Left lung (tissue), 10 donors: ENCODE data around the gene SYT14. TPM values are rescaled to one million over a fixed set of nuclear protein-coding genes. Genes with fewer than 3 reads are reported as not detected.
"Not testable (repeated sequence)": the region's sequence is repeated elsewhere in the genome, so short reads cannot be mapped to it uniquely, and the experiment has no call there.

Source experiments
- ATAC-seq: fragments of 200-7000 bp; cut with Tn5 transposase; one replicate; pipeline ENCODE4 v1.9.1; 2020; ENCODE audit warnings: moderate library complexity
- DNase-seq, 4 donors: peaks; one replicate each; pipeline ENCODE4 v3.0.0-alpha.2; 2013 to 2020
- H3K27ac ChIP-seq, 2 donors: fragments of 200-600 bp; sonication (generic) in 1 of 2; one replicate each; pipeline versions ENCODE4 v1.5.0 to v1.8.0; 2020 to 2021
- H3K27me3 ChIP-seq, 2 donors: fragments of 200-600 bp; sonication (generic) in 1 of 2; one replicate each; pipeline versions ENCODE4 v1.5.0 to v1.8.0; 2020 to 2021
- H3K36me3 ChIP-seq, 2 donors: fragments of 200-600 bp; sonication (generic) in 1 of 2; one replicate each; pipeline versions ENCODE4 v1.5.0 to v1.8.0; 2020 to 2021
- H3K4me1 ChIP-seq, 2 donors: fragments of 200-600 bp; one replicate each; pipeline ENCODE4 v1.8.0; 2021
- H3K4me3 ChIP-seq, 2 donors: fragments of 200-600 bp; sonication (generic) in 1 of 2; one replicate each; pipeline versions ENCODE4 v1.5.0 to v1.8.0; 2020 to 2021; ENCODE audit warnings: mild to moderate bottlenecking in 1 of 2
- H3K9me3 ChIP-seq, 2 donors: fragments of 200-600 bp; sonication (generic) in 1 of 2; one replicate each; pipeline versions ENCODE4 v1.5.0 to v1.8.0; 2020 to 2021
- CTCF ChIP-seq, 2 donors: fragments of 200-600 bp; sonication (generic) in 1 of 2; IDR thresholded peaks; one replicate each; pipeline versions ENCODE4 v1.5.0 to v1.8.0; 2021; ENCODE audit warnings: antibody characterized with exemption in 2 of 2
- intact Hi-C, 2 donors: fragments of 100-400 bp; cut with DNase I; formaldehyde crosslinking; loops; one replicate each; pipeline versions ENCODE4 v1.11.2 to v1.14.2; 2022
- polyA plus RNA-seq, 6 donors: library from polyadenylated mRNA; unstranded; fragments of 120-200 nt; gene quantifications; one replicate each; pipeline ENCODE4 v1.2.1, GENCODE V29; 2013; ENCODE audit not compliant: insufficient read length in 6 of 6
- total RNA-seq, 2 donors: library from RNA; stranded (reverse); fragmentation: NEBNext Ultra II Directional; extraction: Animal tissue kit (Norgen Biotek cat#: 25700); gene quantifications; one replicate each; pipeline ENCODE4 v1.2.1, GENCODE V29; 2021
- donor health status: DM: no; HTN: yes; CAD: no.
- donor health status: DM: no; HTN: no; CAD: no.

SYT14 gene
- total and polyA plus RNA-seq, 8 donors = 0.16 to 1.1 (median 0.34) TPM; not detected in 1

- DNase-seq (no peak), ATAC-seq (no peak)
- intact Hi-C loops = no loop called here
- H3K4me3 ChIP-seq = no peak overlapping the region
- no peaks in the 10 kb centered on the region for H3K36me3 ChIP-seq
- no peaks in the 10 kb centered on the region for H3K27me3 ChIP-seq
- TF ChIP-seq CTCF (IDR thresholded peaks at IDR 0.05) = no peak
- H3K27ac ChIP-seq = no peak overlapping the region
- H3K4me1 ChIP-seq = no peaks in the 10 kb centered on the region
- peaks cover 0 to 3% of the 10 kb centered on the region in 2 donors for H3K9me3 ChIP-seq
Observed at GRCh38 chr1:210031473-210031872, 93.5 kb downstream of the SYT14 start.

- H3K4me1 ChIP-seq = no peaks in the 10 kb centered on the region
- no peak for TF ChIP-seq CTCF (IDR thresholded peaks at IDR 0.05)
- no peaks in the 10 kb centered on the region for H3K27me3 ChIP-seq
- ATAC-seq (no peak), DNase-seq (no peak)
- no peak overlapping the region for H3K27ac ChIP-seq
- no peak overlapping the region for H3K4me3 ChIP-seq
- H3K9me3 ChIP-seq = peaks cover 0 to 10% of the 10 kb centered on the region in 2 donors
- intact Hi-C loops = no loop called here
- no peaks in the 10 kb centered on the region for H3K36me3 ChIP-seq
Observed at GRCh38 chr1:210043058-210043457, 105.0 kb downstream of the SYT14 start.

GRCh38 chr1:210049616-210050015, 111.6 kb downstream of the SYT14 start:
- Histone ChIP-seq H3K27ac (no peak overlapping the region), H3K27me3 (no peaks in the 10 kb centered on the region), H3K4me1 (no peaks in the 10 kb centered on the region), H3K9me3 (no peaks in the 10 kb centered on the region), H3K4me3 (no peak overlapping the region), H3K36me3 (no peaks in the 10 kb centered on the region)
- intact Hi-C loops = no loop called here
- no peak for DNase-seq
- no peak for ATAC-seq
- TF ChIP-seq CTCF (IDR thresholded peaks at IDR 0.05) = no peak

DNA sequence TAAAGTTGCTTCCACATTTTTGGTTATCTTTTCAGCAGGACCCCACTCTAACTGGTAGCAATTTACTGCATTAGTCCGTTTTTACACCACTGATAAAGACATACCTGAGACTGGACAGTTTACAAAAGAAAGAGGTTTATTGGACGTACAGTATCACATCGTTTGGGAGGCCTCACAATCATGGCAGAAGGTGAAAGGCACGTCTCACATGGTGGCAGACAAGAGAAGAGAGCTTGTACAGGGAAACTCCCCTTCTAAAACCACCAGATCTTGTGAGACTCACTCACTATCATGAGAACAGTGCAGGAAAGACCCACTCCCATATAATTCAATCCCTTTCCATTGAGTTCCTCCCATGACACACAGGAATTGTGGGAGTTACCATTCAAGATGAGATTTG, 112.5 kb downstream of the SYT14 start:
- H3K4me3 ChIP-seq, H3K27ac ChIP-seq, H3K27me3 ChIP-seq, ATAC-seq, DNase-seq, H3K4me1 ChIP-seq, H3K9me3 ChIP-seq, H3K36me3 ChIP-seq, intact Hi-C loops: not testable (repeated sequence)

DNA sequence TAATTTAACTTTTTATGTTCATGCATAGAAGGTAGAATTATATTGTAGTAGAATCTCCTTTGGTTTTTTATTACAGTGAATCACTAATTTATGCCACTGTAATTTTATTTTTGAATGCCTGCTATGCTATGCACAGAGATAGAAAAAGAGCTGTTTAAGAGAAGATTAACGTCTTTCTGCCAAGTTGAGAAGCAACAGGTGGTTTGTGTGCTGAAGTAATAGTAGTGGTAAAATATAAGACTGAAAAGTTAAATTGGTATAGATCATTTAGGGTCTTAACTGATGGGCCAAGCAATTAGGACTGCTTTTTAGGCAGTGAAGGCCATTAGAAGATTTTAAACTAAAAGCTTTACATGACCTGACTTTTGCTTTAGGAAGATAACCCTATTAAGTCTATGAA, 115.1 kb downstream of the SYT14 start:
- intact Hi-C loops = no loop called here
- no peak overlapping the region for H3K4me3 ChIP-seq
- TF ChIP-seq CTCF (IDR thresholded peaks at IDR 0.05) = no peak
- no peaks in the 10 kb centered on the region for H3K36me3 ChIP-seq
- no peak for DNase-seq
- no peak overlapping the region for H3K27ac ChIP-seq
- H3K4me1 ChIP-seq = no peaks in the 10 kb centered on the region
- no peak for ATAC-seq
- no peaks in the 10 kb centered on the region for H3K27me3 ChIP-seq
- no peaks in the 10 kb centered on the region for H3K9me3 ChIP-seq

DNA sequence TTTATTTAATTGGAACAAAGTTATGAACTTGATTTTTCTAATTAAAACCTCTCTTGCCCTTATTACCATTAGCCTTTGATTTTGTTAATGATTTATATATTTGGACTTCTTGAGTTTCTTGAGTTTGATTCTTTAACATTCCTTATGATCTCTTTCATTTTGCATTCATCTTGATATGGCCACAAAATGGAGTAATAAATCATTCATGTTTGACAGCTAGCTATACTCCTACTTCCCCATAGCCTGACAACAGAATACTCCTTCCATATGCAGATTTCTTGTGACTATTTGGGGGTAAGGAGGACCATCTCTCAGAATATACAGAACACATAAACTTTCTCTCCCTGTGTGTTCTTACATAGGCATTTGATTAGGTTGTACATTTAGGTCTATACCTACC, 119.6 kb downstream of the SYT14 start:
- Histone ChIP-seq H3K27ac (no peak overlapping the region), H3K4me3 (no peak overlapping the region), H3K27me3 (no peaks in the 10 kb centered on the region), H3K4me1 (no peaks in the 10 kb centered on the region), H3K36me3 (no peaks in the 10 kb centered on the region), H3K9me3 (no peaks in the 10 kb centered on the region)
- intact Hi-C loops = no loop called here
- no peak for TF ChIP-seq CTCF (IDR thresholded peaks at IDR 0.05)
- no peak for ATAC-seq
- no peak for DNase-seq
